NCI-H2107 treated with DMSO at 0.1 percent for 48 hours (cell line): ENCODE data around the gene TGFBR3L.

ENCODE experiments used
- DNase-seq: peaks from one replicate; lab custom pipeline; 2025; ENCODE audit not compliant: unreplicated experiment; lab: John Stamatoyannopoulos, UW

The TGFBR3L gene

GRCh38 chr19:7914598-7915045, at the start of gene TGFBR3L:
Gene TGFBR3L (plus strand): TSS chr19:7914830.
- DNase-seq, result no peak

GRCh38 chr19:7865262-7865911, 49.2 kb upstream of the TGFBR3L start:
- DNase-seq, result no peak

GRCh38 chr19:7866399-7867091, 48.1 kb upstream of the TGFBR3L start:
- no peak for DNase-seq

- DNase-seq, result no peak
Measured at GRCh38 chr19:7867092-7867844, 47.4 kb upstream of the TGFBR3L start.

- DNase-seq, result no peak
Measured at GRCh38 chr19:7868326-7868670, 46.3 kb upstream of the TGFBR3L start.

- no peak for DNase-seq
Measured at GRCh38 chr19:7868671-7869452, 45.8 kb upstream of the TGFBR3L start.

GRCh38 chr19:7869453-7869909, 45.1 kb upstream of the TGFBR3L start:
- DNase-seq, result no peak

- no peak for DNase-seq
Measured at GRCh38 chr19:7869910-7870511, 44.6 kb upstream of the TGFBR3L start.

GRCh38 chr19:7870571-7871436, 43.8 kb upstream of the TGFBR3L start:
- DNase-seq, result no peak

GRCh38 chr19:7871437-7872305, 43.0 kb upstream of the TGFBR3L start:
- peak; percentile 58 for DNase-seq

GRCh38 chr19:7872306-7873204, 42.1 kb upstream of the TGFBR3L start:
- DNase-seq, result no peak

- no peak for DNase-seq
Measured at GRCh38 chr19:7873304-7874075, 41.1 kb upstream of the TGFBR3L start.

GRCh38 chr19:7874076-7874896, 40.3 kb upstream of the TGFBR3L start, which contains the start of gene PRR36:
Gene PRR36 (minus strand): TSS chr19:7874390. CDS start chr19:7873689, 701 bp downstream.
- peak; percentile 69 for DNase-seq

GRCh38 chr19:7874897-7875273, 39.7 kb upstream of the TGFBR3L start:
- peak; percentile 37 for DNase-seq

- no peak for DNase-seq
Measured at GRCh38 chr19:7877249-7877836, 37.3 kb upstream of the TGFBR3L start.
